ENCODE data around the gene ADAMTSL1. TPM values are rescaled to one million over a fixed set of nuclear protein-coding genes. Genes with fewer than 3 reads are reported as not detected.

The ADAMTSL1 gene
- total and polyA plus RNA-seq, 4 donors = 0.31 to 3.4 (median 1.9) TPM

DNA sequence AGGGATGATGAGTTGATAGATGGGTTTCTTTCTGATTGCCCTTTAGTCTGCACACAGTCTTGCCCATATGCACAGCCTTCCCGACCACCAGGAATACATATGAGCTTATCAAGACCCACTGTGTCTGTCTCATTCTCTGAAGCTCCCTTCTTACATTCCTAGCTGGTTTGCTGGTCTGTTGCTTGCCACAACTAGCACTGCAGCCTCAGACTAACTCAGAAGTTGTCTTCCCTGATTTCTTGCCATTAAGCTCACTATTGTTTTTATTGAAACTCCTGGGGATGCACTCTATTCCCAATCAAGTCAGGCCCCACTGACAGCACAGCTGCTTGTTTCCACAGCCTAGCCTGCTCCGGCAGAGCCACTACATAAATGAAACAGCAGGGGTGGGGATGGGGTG, 461.6 kb downstream of the ADAMTSL1 start:
- H3K36me3 ChIP-seq (ENCODE audit: control insufficient read depth in 4 of 4, insufficient read depth in 3 of 4, low read depth in 1 of 4, low read length in 3 of 4) = no peaks in the 10 kb centered on the region
- no peak for TF ChIP-seq FOXA1 (IDR thresholded peaks at IDR 0.05)
- TF ChIP-seq, protein P1, sequence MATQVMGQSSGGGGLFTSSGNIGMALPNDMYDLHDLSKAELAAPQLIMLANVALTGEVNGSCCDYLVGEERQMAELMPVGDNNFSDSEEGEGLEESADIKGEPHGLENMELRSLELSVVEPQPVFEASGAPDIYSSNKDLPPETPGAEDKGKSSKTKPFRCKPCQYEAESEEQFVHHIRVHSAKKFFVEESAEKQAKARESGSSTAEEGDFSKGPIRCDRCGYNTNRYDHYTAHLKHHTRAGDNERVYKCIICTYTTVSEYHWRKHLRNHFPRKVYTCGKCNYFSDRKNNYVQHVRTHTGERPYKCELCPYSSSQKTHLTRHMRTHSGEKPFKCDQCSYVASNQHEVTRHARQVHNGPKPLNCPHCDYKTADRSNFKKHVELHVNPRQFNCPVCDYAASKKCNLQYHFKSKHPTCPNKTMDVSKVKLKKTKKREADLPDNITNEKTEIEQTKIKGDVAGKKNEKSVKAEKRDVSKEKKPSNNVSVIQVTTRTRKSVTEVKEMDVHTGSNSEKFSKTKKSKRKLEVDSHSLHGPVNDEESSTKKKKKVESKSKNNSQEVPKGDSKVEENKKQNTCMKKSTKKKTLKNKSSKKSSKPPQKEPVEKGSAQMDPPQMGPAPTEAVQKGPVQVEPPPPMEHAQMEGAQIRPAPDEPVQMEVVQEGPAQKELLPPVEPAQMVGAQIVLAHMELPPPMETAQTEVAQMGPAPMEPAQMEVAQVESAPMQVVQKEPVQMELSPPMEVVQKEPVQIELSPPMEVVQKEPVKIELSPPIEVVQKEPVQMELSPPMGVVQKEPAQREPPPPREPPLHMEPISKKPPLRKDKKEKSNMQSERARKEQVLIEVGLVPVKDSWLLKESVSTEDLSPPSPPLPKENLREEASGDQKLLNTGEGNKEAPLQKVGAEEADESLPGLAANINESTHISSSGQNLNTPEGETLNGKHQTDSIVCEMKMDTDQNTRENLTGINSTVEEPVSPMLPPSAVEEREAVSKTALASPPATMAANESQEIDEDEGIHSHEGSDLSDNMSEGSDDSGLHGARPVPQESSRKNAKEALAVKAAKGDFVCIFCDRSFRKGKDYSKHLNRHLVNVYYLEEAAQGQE (IDR thresholded peaks at IDR 0.05) = no peak
- TF ChIP-seq HNF4A (conservative IDR thresholded peaks at IDR 0.05) = no peak
- TF ChIP-seq GABPA (IDR thresholded peaks at IDR 0.05 in 1 of 2, conservative IDR thresholded peaks at IDR 0.05 in 1 of 2) = no peak
- TF ChIP-seq HNF4G (IDR thresholded peaks at IDR 0.05) = no peak
- TF ChIP-seq, protein P2, sequence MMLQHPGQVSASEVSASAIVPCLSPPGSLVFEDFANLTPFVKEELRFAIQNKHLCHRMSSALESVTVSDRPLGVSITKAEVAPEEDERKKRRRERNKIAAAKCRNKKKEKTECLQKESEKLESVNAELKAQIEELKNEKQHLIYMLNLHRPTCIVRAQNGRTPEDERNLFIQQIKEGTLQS (IDR thresholded peaks at IDR 0.05) = no peak
- TF ChIP-seq RXRA (IDR thresholded peaks at IDR 0.05) = no peak
- no peak for TF ChIP-seq JUND (IDR thresholded peaks at IDR 0.05)
- TF ChIP-seq, protein P3, sequence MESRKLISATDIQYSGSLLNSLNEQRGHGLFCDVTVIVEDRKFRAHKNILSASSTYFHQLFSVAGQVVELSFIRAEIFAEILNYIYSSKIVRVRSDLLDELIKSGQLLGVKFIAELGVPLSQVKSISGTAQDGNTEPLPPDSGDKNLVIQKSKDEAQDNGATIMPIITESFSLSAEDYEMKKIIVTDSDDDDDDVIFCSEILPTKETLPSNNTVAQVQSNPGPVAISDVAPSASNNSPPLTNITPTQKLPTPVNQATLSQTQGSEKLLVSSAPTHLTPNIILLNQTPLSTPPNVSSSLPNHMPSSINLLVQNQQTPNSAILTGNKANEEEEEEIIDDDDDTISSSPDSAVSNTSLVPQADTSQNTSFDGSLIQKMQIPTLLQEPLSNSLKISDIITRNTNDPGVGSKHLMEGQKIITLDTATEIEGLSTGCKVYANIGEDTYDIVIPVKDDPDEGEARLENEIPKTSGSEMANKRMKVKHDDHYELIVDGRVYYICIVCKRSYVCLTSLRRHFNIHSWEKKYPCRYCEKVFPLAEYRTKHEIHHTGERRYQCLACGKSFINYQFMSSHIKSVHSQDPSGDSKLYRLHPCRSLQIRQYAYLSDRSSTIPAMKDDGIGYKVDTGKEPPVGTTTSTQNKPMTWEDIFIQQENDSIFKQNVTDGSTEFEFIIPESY (IDR thresholded peaks at IDR 0.05) = no peak
- no peak for TF ChIP-seq EGR1 (IDR thresholded peaks at IDR 0.05; ENCODE audit: low read depth in 2 of 2)
- TF ChIP-seq RAD21 (IDR thresholded peaks at IDR 0.05) = no peak
- no peak for TF ChIP-seq SP1 (IDR thresholded peaks at IDR 0.05)
- no peak for TF ChIP-seq YY1 (IDR thresholded peaks at IDR 0.05)
- TF ChIP-seq, protein P4, sequence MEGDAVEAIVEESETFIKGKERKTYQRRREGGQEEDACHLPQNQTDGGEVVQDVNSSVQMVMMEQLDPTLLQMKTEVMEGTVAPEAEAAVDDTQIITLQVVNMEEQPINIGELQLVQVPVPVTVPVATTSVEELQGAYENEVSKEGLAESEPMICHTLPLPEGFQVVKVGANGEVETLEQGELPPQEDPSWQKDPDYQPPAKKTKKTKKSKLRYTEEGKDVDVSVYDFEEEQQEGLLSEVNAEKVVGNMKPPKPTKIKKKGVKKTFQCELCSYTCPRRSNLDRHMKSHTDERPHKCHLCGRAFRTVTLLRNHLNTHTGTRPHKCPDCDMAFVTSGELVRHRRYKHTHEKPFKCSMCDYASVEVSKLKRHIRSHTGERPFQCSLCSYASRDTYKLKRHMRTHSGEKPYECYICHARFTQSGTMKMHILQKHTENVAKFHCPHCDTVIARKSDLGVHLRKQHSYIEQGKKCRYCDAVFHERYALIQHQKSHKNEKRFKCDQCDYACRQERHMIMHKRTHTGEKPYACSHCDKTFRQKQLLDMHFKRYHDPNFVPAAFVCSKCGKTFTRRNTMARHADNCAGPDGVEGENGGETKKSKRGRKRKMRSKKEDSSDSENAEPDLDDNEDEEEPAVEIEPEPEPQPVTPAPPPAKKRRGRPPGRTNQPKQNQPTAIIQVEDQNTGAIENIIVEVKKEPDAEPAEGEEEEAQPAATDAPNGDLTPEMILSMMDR (IDR thresholded peaks at IDR 0.05; ENCODE audit: low read depth, low read length, missing input control) = no peak
- no peak for TF ChIP-seq FOXA2 (IDR thresholded peaks at IDR 0.05)
- TF ChIP-seq NR2F2 (IDR thresholded peaks at IDR 0.05) = no peak
- H3K4me3 ChIP-seq (ENCODE audit: low read depth in 1 of 3, low read length in 3 of 3) = no peak overlapping the region
- no peaks in the 10 kb centered on the region for H3K27me3 ChIP-seq (ENCODE audit: control insufficient read depth in 4 of 4, insufficient read depth in 4 of 4, low read length in 3 of 4)
- H3K27ac ChIP-seq (ENCODE audit: low read depth in 1 of 2, low read length in 2 of 2) = no peak overlapping the region
- H3K9ac ChIP-seq (ENCODE audit: low read depth in 1 of 2, low read length in 2 of 2) = no peak overlapping the region
- no peaks in the 10 kb centered on the region for H3K4me1 ChIP-seq (ENCODE audit: control insufficient read depth in 4 of 4, insufficient read depth in 4 of 4, low read length in 3 of 4)
- WGBS = 79% methylated on average over 2 of the region's 2 CpGs
- no peaks in the 10 kb centered on the region for H3K9me3 ChIP-seq (ENCODE audit: control insufficient read depth in 4 of 4, low read length in 3 of 4)
- no peak for DNase-seq (ENCODE audit: low spot score)
